Measurements from ENCODE around the gene CLTCL1.

DNA sequence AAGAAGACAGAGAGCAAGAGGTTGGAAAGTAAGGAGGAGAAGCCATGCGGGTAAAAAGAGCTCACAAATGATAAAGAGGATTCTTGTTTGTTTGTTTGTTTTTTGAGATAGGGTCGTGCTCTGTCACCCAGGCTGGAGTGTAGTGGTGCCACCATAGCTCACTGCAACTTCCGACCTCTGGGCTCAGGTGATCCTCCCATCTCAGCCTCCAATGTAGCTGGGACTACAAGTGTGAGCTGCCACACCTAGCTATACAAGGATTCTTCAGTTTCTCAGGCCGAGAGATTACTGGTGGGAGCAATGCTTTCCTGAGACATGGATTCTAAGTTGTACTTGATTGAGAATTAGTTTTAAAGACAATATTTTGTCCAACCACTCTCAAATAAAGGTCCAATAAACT lies 55.6 kb downstream of the CLTCL1 start:
- TF ChIP-seq, protein P1, sequence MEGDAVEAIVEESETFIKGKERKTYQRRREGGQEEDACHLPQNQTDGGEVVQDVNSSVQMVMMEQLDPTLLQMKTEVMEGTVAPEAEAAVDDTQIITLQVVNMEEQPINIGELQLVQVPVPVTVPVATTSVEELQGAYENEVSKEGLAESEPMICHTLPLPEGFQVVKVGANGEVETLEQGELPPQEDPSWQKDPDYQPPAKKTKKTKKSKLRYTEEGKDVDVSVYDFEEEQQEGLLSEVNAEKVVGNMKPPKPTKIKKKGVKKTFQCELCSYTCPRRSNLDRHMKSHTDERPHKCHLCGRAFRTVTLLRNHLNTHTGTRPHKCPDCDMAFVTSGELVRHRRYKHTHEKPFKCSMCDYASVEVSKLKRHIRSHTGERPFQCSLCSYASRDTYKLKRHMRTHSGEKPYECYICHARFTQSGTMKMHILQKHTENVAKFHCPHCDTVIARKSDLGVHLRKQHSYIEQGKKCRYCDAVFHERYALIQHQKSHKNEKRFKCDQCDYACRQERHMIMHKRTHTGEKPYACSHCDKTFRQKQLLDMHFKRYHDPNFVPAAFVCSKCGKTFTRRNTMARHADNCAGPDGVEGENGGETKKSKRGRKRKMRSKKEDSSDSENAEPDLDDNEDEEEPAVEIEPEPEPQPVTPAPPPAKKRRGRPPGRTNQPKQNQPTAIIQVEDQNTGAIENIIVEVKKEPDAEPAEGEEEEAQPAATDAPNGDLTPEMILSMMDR (IDR thresholded peaks at IDR 0.05; ENCODE audit: low read depth, low read length, missing input control): no peak
- TF ChIP-seq, protein P2, sequence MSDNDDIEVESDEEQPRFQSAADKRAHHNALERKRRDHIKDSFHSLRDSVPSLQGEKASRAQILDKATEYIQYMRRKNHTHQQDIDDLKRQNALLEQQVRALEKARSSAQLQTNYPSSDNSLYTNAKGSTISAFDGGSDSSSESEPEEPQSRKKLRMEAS (IDR thresholded peaks at IDR 0.05): no peak
- no peak for TF ChIP-seq YY1 (IDR thresholded peaks at IDR 0.05)
- TF ChIP-seq ZBTB33 (IDR thresholded peaks at IDR 0.05): no peak
- TF ChIP-seq RAD21 (IDR thresholded peaks at IDR 0.05): no peak

Measured in liver (tissue), 3 donors.